ENCODE data around the gene SLC35G4. TPM values are rescaled to one million over a fixed set of nuclear protein-coding genes. Genes with fewer than 3 reads are reported as not detected.

Gene SLC35G4
- total RNA-seq, 1 donor from 2014 or later: not detected

DNA sequence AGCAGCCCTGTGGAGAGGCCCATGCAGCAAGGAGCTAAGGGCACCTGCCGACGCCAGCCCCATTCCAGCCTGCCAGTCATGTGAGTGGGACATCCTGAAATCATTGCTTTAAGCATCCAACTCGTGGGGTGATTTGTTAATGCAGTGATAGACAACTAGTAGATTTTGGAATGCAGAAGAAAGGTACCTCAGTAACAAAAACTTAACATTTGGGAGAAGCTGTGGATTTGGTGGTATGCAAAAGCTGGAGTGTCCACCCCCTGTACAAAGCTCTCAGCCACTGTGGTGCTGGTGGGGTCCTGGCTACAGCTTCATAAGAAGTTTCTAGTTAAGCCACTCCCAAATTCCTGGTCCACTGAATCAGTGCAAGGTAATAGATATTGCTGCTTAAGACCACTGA lies 42.5 kb downstream of the SLC35G4 start:
- peak; percentile 43 to 69 for DNase-seq (ENCODE audit: extremely low spot score in 2 of 2)
- H3K9me3 ChIP-seq: no peaks in the 10 kb centered on the region
- intact Hi-C loops (cut with DNase I): no loop called here

DNA sequence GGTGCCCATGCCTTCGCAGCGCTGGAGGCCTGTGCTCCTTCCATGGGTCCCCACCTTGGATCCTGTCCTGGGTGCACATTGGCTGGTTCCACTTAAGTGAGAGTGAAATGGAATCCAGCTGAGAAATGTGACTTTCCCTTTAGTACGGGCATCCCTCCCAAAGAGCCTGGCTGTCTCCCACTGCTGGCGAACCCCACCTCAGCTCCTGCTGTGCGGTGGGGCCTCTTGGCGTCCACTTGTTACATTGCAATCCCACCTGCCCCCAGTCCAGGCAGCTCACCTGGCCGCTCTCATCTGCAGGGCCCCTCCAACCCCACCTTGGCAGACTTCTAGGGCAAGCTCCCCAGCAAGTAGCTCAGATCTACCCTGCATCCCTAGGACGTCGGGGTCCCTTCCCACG lies 44.1 kb downstream of the SLC35G4 start:
- peak; percentile 61 to 76 for DNase-seq (ENCODE audit: extremely low spot score in 2 of 2)
- intact Hi-C loops (cut with DNase I): no loop called here
- Histone ChIP-seq H3K27me3 (no peaks in the 10 kb centered on the region), H3K4me1 (no peaks in the 10 kb centered on the region), H3K9me3 (no peaks in the 10 kb centered on the region), H3K36me3 (no peaks in the 10 kb centered on the region), H3K27ac (no peak overlapping the region), H3K4me3 (no peak overlapping the region)
- TF ChIP-seq, protein P1, sequence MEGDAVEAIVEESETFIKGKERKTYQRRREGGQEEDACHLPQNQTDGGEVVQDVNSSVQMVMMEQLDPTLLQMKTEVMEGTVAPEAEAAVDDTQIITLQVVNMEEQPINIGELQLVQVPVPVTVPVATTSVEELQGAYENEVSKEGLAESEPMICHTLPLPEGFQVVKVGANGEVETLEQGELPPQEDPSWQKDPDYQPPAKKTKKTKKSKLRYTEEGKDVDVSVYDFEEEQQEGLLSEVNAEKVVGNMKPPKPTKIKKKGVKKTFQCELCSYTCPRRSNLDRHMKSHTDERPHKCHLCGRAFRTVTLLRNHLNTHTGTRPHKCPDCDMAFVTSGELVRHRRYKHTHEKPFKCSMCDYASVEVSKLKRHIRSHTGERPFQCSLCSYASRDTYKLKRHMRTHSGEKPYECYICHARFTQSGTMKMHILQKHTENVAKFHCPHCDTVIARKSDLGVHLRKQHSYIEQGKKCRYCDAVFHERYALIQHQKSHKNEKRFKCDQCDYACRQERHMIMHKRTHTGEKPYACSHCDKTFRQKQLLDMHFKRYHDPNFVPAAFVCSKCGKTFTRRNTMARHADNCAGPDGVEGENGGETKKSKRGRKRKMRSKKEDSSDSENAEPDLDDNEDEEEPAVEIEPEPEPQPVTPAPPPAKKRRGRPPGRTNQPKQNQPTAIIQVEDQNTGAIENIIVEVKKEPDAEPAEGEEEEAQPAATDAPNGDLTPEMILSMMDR (IDR thresholded peaks at IDR 0.05): no peak
- TF ChIP-seq POLR2AphosphoS5 (IDR thresholded peaks at IDR 0.05; ENCODE audit: insufficient read depth in 1 of 2, low read depth in 1 of 2) (no peak), POLR2A (IDR thresholded peaks at IDR 0.05) (no peak)

More for the DNA sequence above, 42.5 kb downstream of the SLC35G4 start:
- no peaks in the 10 kb centered on the region for H3K27me3 ChIP-seq
- H3K4me3 ChIP-seq: no peak overlapping the region
- no peaks in the 10 kb centered on the region for H3K4me1 ChIP-seq
- H3K27ac ChIP-seq: no peak overlapping the region
- no peak for TF ChIP-seq POLR2A (IDR thresholded peaks at IDR 0.05)
- TF ChIP-seq, protein P1 (IDR thresholded peaks at IDR 0.05): no peak
- no peak for TF ChIP-seq POLR2AphosphoS5 (IDR thresholded peaks at IDR 0.05; ENCODE audit: insufficient read depth in 1 of 2, low read depth in 1 of 2)
- H3K36me3 ChIP-seq: no peaks in the 10 kb centered on the region

DNA sequence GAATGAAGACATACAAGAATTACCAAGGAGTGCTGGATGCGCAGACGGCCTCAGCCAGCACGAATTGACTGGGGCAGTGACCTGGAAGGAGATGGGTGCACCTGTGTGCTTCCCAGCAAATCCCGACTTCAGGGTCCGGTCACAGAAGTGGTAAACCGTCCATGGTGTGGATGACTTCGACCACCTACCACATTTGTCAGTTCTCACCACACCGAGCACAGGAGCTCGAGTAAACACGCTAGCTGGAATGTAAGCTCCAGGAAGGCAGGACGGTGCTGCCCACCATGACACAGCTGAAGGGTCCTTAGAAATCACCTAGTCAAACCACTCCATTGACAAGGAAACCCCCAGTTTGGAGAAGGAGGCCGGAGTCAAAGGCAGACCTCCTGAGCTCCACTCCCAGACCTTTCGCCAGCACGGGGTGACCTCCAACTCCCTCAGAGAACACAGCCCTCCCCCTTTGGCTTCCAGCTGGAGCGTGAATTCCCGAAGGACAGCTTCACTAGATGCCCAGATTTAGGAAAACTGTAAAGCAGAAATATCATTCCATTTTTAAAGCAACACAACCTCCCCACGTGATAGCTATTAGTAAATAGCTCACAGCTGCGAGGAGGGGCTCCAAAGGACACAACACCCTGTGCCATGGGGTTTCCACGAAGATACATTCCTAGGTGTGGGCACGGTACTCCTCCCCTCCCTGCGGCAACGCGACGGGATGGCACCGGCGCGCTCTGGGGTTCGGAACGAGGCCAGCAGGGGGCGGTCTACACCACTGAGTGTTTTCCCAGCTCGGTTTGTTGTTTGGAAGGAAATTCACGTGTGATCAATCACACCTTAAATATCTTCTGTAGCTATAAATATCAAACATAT lies 45.6 kb downstream of the SLC35G4 start:
- peak; percentile 83 to 91 for DNase-seq (ENCODE audit: extremely low spot score in 2 of 2)
- Histone ChIP-seq H3K36me3 (no peaks in the 10 kb centered on the region), H3K4me1 (no peaks in the 10 kb centered on the region), H3K4me3 (no peak overlapping the region), H3K27me3 (no peaks in the 10 kb centered on the region), H3K27ac (no peak overlapping the region), H3K9me3 (no peaks in the 10 kb centered on the region)
- TF ChIP-seq POLR2A (IDR thresholded peaks at IDR 0.05): no peak
- no peak for TF ChIP-seq POLR2AphosphoS5 (IDR thresholded peaks at IDR 0.05; ENCODE audit: insufficient read depth in 1 of 2, low read depth in 1 of 2)
- TF ChIP-seq, protein P1 (IDR thresholded peaks at IDR 0.05): peak; percentile 43 to 60 (median 50)
- intact Hi-C loops (cut with DNase I): no loop called here

DNA sequence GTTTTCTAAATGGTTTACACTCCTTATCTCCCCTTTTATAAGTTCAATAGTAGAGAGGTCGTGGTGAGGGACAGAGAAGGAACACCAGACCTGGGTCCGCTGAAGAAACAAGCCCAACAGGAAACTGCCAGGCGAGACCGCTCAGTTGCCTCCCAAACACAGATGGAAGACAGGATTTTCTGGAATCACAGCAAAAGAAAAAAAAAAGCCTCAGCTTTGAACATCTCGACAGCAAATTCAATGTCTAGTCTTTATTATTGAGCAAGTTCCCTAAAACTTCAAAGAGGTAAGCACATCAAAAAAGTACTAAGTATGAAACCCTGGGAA lies 46.2 kb downstream of the SLC35G4 start:
- no peak for DNase-seq (ENCODE audit: extremely low spot score in 2 of 2)
- intact Hi-C loops (cut with DNase I): no loop called here
- Histone ChIP-seq H3K4me1 (no peaks in the 10 kb centered on the region), H3K27ac (no peak overlapping the region), H3K36me3 (no peaks in the 10 kb centered on the region), H3K9me3 (no peaks in the 10 kb centered on the region), H3K27me3 (no peaks in the 10 kb centered on the region), H3K4me3 (no peak overlapping the region)
- TF ChIP-seq POLR2AphosphoS5 (IDR thresholded peaks at IDR 0.05; ENCODE audit: insufficient read depth in 1 of 2, low read depth in 1 of 2): no peak
- no peak for TF ChIP-seq POLR2A (IDR thresholded peaks at IDR 0.05)
- TF ChIP-seq, protein P1 (IDR thresholded peaks at IDR 0.05): no peak

DNA sequence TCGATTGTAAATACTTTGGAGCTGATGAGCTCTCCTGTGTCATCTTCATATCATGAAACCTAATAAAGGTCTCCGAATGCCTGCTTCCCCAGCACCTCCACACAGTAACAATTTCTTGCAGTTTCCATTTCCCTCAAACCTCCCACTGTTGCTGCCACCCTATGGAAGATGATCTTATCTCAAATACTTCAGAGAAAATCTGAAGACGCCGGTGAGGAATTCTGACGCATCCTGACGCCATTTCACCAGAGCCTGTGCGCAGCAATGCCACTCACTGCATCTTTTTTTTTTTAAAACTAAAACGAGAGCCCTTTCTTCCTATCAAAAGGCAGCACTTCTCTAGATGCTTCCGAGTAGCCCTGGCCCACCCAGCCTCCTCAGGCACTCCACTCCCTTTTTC lies 47.8 kb downstream of the SLC35G4 start:
- intact Hi-C loops (cut with DNase I): no loop called here
- TF ChIP-seq, protein P1 (IDR thresholded peaks at IDR 0.05): no peak
- TF ChIP-seq POLR2A (IDR thresholded peaks at IDR 0.05) (no peak), POLR2AphosphoS5 (IDR thresholded peaks at IDR 0.05; ENCODE audit: insufficient read depth in 1 of 2, low read depth in 1 of 2) (no peak)

More for the DNA sequence above, 47.8 kb downstream of the SLC35G4 start:
- peak in 1 of 2 donors; percentile 34 for DNase-seq (ENCODE audit: extremely low spot score in 2 of 2)
- no peaks in the 10 kb centered on the region for H3K27me3 ChIP-seq
- no peaks in the 10 kb centered on the region for H3K9me3 ChIP-seq
- no peak overlapping the region for H3K4me3 ChIP-seq
- H3K36me3 ChIP-seq: no peaks in the 10 kb centered on the region
- no peak overlapping the region for H3K27ac ChIP-seq
- no peaks in the 10 kb centered on the region for H3K4me1 ChIP-seq
